ENCODE results near the gene CDH1.

DNA sequence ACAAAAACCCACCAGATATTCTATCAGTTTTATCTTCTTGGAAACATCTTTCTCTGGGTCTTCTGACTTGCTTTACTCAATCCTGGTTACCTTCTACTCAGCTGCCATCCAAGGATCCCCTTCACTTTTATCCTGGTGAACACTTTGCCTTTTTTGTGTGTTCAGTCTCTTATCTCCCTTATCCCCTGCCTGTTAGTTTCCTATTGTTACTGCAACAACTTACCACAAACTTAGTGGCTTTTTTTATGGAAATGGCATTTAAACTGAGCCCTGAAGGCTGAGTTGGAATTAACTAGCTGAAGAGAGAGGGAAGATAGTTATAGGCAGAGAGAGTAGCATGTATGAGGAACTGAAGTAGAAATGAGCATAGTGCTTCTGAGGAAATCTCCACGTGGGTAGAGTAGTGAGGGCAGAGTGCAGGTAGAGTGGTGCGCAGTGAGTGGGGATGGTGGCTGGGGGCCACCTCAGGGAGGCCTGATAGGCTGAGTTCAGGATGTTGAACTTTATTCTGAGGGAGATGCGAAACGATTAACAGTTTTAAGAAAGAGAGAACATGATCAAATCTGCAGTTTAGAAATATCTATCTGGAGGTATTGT, 132.5 kb downstream of the CDH1 start:
- TF ChIP-seq, protein P1, sequence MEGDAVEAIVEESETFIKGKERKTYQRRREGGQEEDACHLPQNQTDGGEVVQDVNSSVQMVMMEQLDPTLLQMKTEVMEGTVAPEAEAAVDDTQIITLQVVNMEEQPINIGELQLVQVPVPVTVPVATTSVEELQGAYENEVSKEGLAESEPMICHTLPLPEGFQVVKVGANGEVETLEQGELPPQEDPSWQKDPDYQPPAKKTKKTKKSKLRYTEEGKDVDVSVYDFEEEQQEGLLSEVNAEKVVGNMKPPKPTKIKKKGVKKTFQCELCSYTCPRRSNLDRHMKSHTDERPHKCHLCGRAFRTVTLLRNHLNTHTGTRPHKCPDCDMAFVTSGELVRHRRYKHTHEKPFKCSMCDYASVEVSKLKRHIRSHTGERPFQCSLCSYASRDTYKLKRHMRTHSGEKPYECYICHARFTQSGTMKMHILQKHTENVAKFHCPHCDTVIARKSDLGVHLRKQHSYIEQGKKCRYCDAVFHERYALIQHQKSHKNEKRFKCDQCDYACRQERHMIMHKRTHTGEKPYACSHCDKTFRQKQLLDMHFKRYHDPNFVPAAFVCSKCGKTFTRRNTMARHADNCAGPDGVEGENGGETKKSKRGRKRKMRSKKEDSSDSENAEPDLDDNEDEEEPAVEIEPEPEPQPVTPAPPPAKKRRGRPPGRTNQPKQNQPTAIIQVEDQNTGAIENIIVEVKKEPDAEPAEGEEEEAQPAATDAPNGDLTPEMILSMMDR (IDR thresholded peaks at IDR 0.05): no peak
- no peak for TF ChIP-seq POLR2A (IDR thresholded peaks at IDR 0.05)
